Body of pancreas (tissue), 4 donors: Measurements from ENCODE around the gene ZBTB16.

Source experiments
- POLR2A ChIP-seq, 3 donors: fragments of 450-650 bp; IDR thresholded peaks; one replicate each; pipeline ENCODE4 v1.6.1; 2016; ENCODE audit warnings: antibody characterized with exemption in 3 of 3, mild to moderate bottlenecking in 2 of 3
- TF ChIP-seq, protein P1 (sequence below), 7 experiments: fragments of 450-650 bp in 4 of 7; fragments of 200-600 bp in 3 of 7; sonication (generic) in 3 of 7; IDR thresholded peaks; one replicate each; pipeline ENCODE4 v1.5.1; 2016 to 2019; ENCODE audit warnings: antibody characterized with exemption in 7 of 7

DNA sequence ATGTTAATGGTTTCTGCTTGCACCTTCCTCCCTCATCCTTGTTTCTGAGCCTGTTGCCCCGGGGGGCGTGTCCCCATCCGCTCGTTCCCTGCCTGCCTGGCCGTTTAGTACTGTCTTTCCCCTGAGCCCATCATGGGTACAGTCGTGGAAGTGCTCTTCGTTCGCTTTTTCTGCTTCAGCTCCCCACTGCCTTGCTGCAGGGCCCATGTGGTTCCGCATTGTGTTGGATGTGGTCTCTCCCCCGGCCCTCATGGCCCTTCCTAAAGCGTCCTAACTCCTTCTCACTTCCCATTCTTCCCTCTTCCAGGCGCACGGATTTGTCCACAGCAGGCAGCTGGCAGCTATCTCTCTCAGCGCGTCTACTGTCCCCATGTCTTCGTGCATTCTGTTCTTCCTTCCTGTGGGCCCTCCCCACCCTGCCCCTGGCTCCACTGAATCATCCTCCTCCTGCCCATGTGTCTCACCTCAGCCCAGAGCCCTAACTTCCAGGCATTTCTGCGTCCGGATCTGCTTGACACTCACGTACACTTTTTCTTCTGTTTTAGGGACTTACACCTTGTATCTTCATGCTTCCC, 98.1 kb downstream of the ZBTB16 start:
- TF ChIP-seq POLR2A (IDR thresholded peaks at IDR 0.05): no peak
- TF ChIP-seq, protein P1, sequence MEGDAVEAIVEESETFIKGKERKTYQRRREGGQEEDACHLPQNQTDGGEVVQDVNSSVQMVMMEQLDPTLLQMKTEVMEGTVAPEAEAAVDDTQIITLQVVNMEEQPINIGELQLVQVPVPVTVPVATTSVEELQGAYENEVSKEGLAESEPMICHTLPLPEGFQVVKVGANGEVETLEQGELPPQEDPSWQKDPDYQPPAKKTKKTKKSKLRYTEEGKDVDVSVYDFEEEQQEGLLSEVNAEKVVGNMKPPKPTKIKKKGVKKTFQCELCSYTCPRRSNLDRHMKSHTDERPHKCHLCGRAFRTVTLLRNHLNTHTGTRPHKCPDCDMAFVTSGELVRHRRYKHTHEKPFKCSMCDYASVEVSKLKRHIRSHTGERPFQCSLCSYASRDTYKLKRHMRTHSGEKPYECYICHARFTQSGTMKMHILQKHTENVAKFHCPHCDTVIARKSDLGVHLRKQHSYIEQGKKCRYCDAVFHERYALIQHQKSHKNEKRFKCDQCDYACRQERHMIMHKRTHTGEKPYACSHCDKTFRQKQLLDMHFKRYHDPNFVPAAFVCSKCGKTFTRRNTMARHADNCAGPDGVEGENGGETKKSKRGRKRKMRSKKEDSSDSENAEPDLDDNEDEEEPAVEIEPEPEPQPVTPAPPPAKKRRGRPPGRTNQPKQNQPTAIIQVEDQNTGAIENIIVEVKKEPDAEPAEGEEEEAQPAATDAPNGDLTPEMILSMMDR (IDR thresholded peaks at IDR 0.05): no peak
